T-helper 2 cell treated with Interferon-gamma antibody and Interleukin-4, amounts not matched to agents 100 ng/mL and 5 ng/mL, for 36 hours (primary cell): ENCODE measurements around the gene MTA3. TPM values are rescaled to one million over a fixed set of nuclear protein-coding genes. Genes with fewer than 3 reads are reported as not detected.

Experiments
- intact Hi-C: fragments of 100-400 bp; cut with micrococcal nuclease; formaldehyde crosslinking; loops from one replicate; pipeline ENCODE4 v1.15.1; 2023
- total RNA-seq: library from RNA; stranded (reverse); gene quantifications from 2 replicates; pipeline ENCODE4 v1.2.3, GENCODE V29; 2022

The MTA3 gene
- total RNA-seq, 1 donor from 2014 or later: 29.2 TPM

GRCh38 chr2:42781181-42781580 lies 212.7 kb downstream of the MTA3 start:
- intact Hi-C loops: no loop called here

GRCh38 chr2:42783511-42783910 lies 215.1 kb downstream of the MTA3 start:
- intact Hi-C loops: no loop called here

- intact Hi-C loops: no loop called here
Observed at GRCh38 chr2:42784204-42784880, 215.9 kb downstream of the MTA3 start.

- intact Hi-C loops: no loop called here
Observed at GRCh38 chr2:42786561-42787345, 218.3 kb downstream of the MTA3 start.

DNA sequence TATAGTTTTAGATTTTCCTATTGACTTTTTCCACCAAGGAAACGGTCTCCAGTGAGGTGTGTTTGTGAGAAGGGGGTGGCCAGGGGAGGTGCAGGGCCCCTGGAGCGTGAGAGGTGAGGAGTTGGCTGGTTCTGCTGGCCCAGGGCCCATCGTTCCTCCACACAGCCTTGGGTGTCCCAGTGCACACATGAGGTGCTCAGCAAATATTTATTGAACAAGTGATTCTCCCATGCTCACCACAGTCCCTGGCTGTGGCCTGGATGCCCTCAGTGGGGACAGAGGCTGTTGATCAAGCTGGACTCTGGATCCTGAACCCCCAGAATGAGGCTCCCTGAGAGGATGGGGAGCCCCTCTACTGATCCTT lies 219.0 kb downstream of the MTA3 start:
- intact Hi-C loops: no loop called here

DNA sequence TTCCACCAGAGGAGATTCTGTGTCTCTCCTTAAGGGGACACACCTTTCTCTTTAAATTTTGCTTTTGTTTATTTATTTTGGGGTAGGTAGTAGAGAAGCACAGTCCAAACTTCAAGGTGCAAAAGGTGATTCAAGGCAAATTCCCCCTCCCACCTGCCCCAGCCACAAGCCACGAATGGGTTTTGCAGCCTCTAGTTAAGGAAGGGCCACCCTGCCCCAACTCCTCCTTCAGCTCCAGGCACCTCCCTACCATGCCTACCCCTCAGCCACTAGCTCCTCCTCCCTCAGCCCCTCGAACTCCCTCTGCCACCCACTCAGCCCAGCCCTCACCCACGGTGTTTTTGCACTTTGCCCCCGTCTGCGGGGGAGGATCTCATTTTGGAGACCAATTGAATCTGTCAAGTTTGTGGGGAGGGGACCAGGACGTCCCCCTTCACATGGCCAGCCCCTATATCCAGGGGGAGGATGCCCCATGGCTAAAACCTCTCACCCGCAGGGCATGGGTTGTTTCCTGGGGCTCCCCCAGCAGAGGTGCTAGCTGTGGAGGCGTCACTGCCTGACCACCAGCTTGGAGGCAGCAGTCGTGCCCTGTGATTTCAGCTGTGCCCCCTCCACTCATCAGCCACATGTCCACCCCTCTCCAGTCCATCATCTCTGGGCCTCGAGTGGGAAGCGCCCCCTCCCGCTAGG lies 219.5 kb downstream of the MTA3 start:
- intact Hi-C loops: no loop called here

- intact Hi-C loops: no loop called here
Observed at GRCh38 chr2:42788478-42788793, 220.0 kb downstream of the MTA3 start.

GRCh38 chr2:42788882-42789281 lies 220.4 kb downstream of the MTA3 start:
- intact Hi-C loops: no loop called here

GRCh38 chr2:42789751-42790150 lies 221.3 kb downstream of the MTA3 start:
- intact Hi-C loops: no loop called here

DNA sequence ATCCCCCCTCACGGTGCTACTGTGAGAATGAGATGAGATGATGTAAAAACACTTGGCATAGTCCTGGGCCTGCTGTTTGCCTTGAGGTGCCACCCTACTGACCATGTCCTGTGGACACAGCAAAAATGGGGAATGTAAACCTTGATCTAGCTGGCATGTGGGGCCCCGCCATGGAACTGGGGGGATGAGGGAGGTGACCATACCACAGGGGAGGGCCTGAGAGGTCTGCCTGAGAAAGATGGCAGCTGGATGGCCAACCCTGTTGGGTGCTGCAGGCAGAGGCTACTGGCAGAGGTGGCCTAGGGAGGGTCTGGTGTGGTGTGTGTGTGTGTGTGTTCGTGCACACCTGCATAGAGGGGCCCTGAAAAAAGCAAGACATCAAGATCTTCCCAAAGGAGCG lies 223.2 kb downstream of the MTA3 start:
- intact Hi-C loops: no loop called here

DNA sequence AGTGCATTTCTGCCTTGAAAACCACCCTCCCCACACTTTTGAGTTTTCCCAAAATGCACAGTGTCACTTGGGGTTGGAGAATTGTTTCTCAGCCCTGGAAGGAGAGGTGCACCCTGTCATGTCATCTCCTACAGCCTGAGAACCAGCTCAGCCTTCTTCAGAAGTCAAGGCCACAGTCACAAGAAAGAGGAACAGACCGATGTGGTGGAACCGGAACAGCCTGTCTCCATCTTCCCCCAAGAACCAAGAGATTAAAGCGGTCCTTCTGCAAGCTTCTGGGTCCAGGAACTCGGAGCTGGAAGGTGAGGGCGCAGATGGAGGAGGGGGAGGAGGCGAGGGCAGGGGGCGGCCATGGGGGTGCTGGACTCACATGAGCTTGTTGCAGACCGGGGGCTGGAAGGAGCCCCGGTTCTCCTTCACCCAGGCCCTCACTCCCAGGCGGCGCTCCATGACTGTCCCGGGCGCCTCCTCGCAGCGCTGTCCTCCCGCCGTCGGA lies 223.7 kb downstream of the MTA3 start:
- intact Hi-C loops: no loop called here

DNA sequence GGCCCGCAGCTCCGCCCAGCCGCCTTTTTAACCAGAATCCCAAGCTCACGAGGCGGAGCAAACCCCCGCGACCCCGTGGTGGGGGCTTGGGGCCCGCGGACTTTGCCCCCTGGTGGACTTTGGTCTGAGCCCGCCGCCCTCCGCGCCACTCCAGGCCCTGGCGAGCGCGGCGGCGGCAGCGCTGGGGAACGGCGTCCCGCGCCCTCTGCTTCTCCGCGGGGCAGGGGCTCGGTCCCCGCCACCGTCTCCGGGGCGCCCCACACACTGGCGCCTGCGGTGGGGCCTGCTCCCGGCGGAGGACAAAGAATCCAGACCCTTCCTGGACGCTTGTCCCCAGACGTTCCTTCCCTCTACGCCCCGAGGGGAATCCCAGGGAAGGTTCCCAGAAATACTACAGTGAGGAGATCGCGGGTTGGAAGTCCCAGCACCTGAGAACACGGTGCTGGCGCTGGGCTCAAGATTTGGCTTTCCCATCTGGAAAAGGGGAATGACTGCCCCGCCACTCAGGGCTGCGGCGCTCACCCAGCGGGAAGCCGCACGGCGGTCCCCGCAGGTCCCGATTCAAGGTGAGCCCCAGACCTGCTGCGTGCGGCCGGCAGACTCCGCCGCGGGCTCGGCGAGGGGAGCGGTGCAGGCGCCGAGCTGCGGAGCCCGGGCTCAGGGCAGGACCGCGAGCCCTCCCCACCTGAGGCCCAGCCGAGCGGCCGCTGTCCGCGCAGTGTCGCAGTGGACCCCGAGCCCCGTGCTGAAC lies 224.3 kb downstream of the MTA3 start, which contains the start of gene HAAO:
Gene HAAO (minus strand): TSS at position 1 of the 751 bp plus-strand sequence. CDS start 47 bp downstream, outside the sequence.
- intact Hi-C loops: no loop called here

GRCh38 chr2:42793334-42794270 lies 225.2 kb downstream of the MTA3 start:
- intact Hi-C loops: no loop called here

DNA sequence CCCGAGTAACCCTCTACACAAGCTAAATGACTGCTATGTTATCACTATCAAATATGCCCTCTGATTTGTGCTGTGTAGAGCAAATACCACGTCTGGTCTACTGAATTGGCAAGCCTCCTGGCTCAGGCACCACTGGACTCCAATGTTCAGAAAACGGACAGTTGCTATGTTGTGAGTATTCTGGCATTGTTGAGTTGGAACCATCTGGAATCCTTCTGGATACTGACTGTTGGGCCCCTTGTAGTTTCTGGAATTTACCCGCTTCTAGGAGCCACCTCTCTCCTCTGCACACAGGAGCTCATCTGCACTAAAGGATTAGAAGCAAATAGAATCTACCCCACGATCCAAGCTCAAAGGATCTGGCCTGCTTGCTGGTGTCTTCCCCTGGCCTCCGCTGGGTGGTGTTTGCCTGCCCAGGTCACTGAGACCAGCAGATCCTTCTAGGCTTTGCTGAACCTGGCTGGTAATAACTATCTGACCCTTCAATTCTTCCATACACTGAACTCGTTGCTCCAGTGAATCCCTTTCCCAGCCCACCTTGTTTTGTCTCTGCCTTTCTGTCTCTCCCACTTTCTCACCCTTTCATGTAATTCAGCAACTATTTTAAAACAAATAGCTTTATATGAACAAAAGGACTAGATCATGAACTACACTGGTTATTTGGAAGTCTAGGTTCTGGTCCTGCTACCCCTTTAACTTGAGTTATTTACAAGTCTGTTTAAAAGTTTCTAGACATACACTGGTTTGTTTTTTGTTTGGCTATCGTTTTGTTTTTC lies 226.0 kb downstream of the MTA3 start:
- intact Hi-C loops: no loop called here

DNA sequence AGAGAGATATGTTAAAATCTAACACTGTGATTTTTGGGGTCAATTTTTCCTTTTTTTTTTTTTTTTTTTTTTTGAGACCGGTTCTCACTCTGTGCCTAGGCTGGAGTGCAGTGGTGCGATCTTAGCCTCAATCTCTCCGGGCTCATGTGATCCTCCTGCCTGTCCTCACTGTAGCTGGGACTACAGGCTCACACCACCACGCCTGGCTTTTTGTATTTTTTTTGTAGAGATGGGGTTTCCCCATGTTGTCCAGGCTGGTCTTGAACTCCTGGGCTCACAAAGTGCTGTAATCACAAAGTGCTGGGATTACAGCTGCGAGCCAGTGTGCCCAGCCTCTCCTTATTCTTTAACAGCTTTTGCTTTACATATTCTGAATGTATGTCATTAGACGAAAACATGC lies 226.8 kb downstream of the MTA3 start:
- intact Hi-C loops: no loop called here

- intact Hi-C loops: no loop called here
Observed at GRCh38 chr2:42795841-42796301, 227.4 kb downstream of the MTA3 start.

GRCh38 chr2:42796427-42797248 lies 228.2 kb downstream of the MTA3 start:
- intact Hi-C loops: no loop called here

- intact Hi-C loops: no loop called here
Observed at GRCh38 chr2:42797281-42797680, 228.8 kb downstream of the MTA3 start.

GRCh38 chr2:42799881-42800280 lies 231.4 kb downstream of the MTA3 start:
- intact Hi-C loops: no loop called here
